HEK293T (cell line): Measurements from ENCODE around the gene FCRL4.

Source experiments
- ARNT ChIP-seq: fragments of 450-650 bp; IDR thresholded peaks from 2 replicates; pipeline ENCODE4 v1.6.1; 2017; ENCODE audit warnings: mild to moderate bottlenecking
- BHLHE40 ChIP-seq: fragments of 450-650 bp; IDR thresholded peaks from 2 replicates; pipeline ENCODE4 v1.6.1; 2016; ENCODE audit warnings: mild to moderate bottlenecking, moderate library complexity, borderline replicate concordance
- CTBP1 ChIP-seq: fragments of 450-650 bp; IDR thresholded peaks from 2 replicates; pipeline ENCODE4 v1.6.1; 2016; ENCODE audit warnings: borderline replicate concordance
- FOXA1 ChIP-seq: fragments of 450-650 bp; IDR thresholded peaks from 2 replicates; pipeline ENCODE4 v1.6.1; 2016; ENCODE audit warnings: mild to moderate bottlenecking
- FOXM1 ChIP-seq: fragments of 450-650 bp; IDR thresholded peaks from 2 replicates; pipeline ENCODE4 v1.6.1; 2017; ENCODE audit warnings: mild to moderate bottlenecking, borderline replicate concordance
- HDGF ChIP-seq: fragments of 450-650 bp; IDR thresholded peaks from 2 replicates; pipeline ENCODE4 v1.6.1; 2017; ENCODE audit warnings: antibody characterized with exemption, borderline replicate concordance
- L3MBTL2 ChIP-seq: fragments of 450-650 bp; conservative IDR thresholded peaks from 2 replicates; pipeline ENCODE4 v1.6.1; 2016; ENCODE audit warnings: mild to moderate bottlenecking
- LEF1 ChIP-seq: fragments of 450-650 bp; IDR thresholded peaks from 2 replicates; pipeline ENCODE4 v1.6.1; 2017; ENCODE audit warnings: mild to moderate bottlenecking, borderline replicate concordance
- NFRKB ChIP-seq: fragments of 450-650 bp; IDR thresholded peaks from 2 replicates; pipeline ENCODE4 v1.6.1; 2016; ENCODE audit warnings: mild to moderate bottlenecking, moderate library complexity
- PKNOX1 ChIP-seq: fragments of 450-650 bp; IDR thresholded peaks from 2 replicates; pipeline ENCODE4 v1.6.1; 2016
- SP1 ChIP-seq: fragments of 450-650 bp; IDR thresholded peaks from 2 replicates; pipeline ENCODE4 v1.6.1; 2017
- SUZ12 ChIP-seq: fragments of 450-650 bp; IDR thresholded peaks from 2 replicates; pipeline ENCODE4 v1.6.1; 2016; ENCODE audit warnings: mild to moderate bottlenecking
- TARDBP ChIP-seq: fragments of 450-650 bp; IDR thresholded peaks from 2 replicates; pipeline ENCODE4 v1.6.1; 2016
- ZNF384 ChIP-seq: fragments of 450-650 bp; IDR thresholded peaks from 2 replicates; pipeline ENCODE4 v1.6.1; 2016

DNA sequence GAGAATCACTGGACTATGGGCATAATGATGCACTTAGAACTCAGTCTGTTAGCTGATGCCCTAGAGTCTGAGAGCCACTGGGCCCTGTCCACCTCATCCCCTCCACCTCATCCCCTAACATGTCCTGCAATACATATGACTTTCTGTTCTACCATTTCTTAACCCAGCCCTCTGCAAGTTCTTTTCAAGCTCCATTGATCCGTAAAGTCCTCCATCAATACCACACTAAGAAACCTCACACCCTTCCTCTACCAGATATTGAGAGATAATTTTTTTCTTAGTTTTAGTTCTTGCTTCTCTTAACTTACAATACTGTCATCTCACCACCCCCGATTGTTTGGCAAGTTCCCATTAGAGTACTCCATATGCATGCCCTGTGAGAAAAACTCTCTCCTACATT, 22.1 kb downstream of the FCRL4 start:
- TF ChIP-seq LEF1 = no peak
- TF ChIP-seq CTBP1 = no peak
- TF ChIP-seq SP1 = no peak
- TF ChIP-seq BHLHE40 = no peak
- TF ChIP-seq TARDBP = no peak
- TF ChIP-seq ARNT = no peak
- no peak for TF ChIP-seq L3MBTL2
- no peak for TF ChIP-seq FOXM1
- no peak for TF ChIP-seq NFRKB
- no peak for TF ChIP-seq SUZ12
- TF ChIP-seq ZNF384 = no peak
- TF ChIP-seq PKNOX1 = no peak
- TF ChIP-seq HDGF = no peak
- TF ChIP-seq FOXA1 = no peak
